Measurements from ENCODE around the gene CLCN1.

Gene CLCN1

GRCh38 chr7:143381427-143382125 is 65.7 kb downstream of the CLCN1 start:
- no peak for TF ChIP-seq CTCF (IDR thresholded peaks at IDR 0.05)
- H3K27ac ChIP-seq: peak overlapping the region; percentile 95 to 99
- peak; percentile 88 for DNase-seq (ENCODE audit: low spot score)

GRCh38 chr7:143382126-143382790 is 66.3 kb downstream of the CLCN1 start:
- no peak for TF ChIP-seq CTCF (IDR thresholded peaks at IDR 0.05)
- Histone ChIP-seq H3K4me3 (peak overlapping the region; percentile 79), H3K27ac (peak overlapping the region; percentile 95 to 99)
- DNase-seq (ENCODE audit: low spot score): no peak

More at GRCh38 chr7:143381427-143382125, 65.7 kb downstream of the CLCN1 start:
- H3K4me3 ChIP-seq: peak overlapping the region; percentile 79

- no peak for DNase-seq (ENCODE audit: low spot score)
- H3K4me3 ChIP-seq: peak overlapping the region; percentile 79
- TF ChIP-seq CTCF (IDR thresholded peaks at IDR 0.05): no peak
- H3K27ac ChIP-seq: peak overlapping the region; percentile 95 to 99
These were observed 67.1 kb downstream of the CLCN1 start for GRCh38 chr7:143382791-143383641.

- peak overlapping the region; percentile 79 for H3K4me3 ChIP-seq
- peak overlapping the region; percentile 95 to 99 for H3K27ac ChIP-seq
- no peak for TF ChIP-seq CTCF (IDR thresholded peaks at IDR 0.05)
- no peak for DNase-seq (ENCODE audit: low spot score)
These were observed 67.7 kb downstream of the CLCN1 start for GRCh38 chr7:143383642-143383957.

GRCh38 chr7:143384148-143384547 is 68.2 kb downstream of the CLCN1 start:
- DNase-seq (ENCODE audit: low spot score): peak; percentile 79
- Histone ChIP-seq H3K27ac (peak overlapping the region; percentile 95 to 99), H3K4me3 (peak overlapping the region; percentile 79)
- no peak for TF ChIP-seq CTCF (IDR thresholded peaks at IDR 0.05)

GRCh38 chr7:143384661-143385631 is 69.0 kb downstream of the CLCN1 start:
- no peak for DNase-seq (ENCODE audit: low spot score)
- Histone ChIP-seq H3K4me3 (peak overlapping the region; percentile 79), H3K27ac (peak overlapping the region; percentile 95 to 99)
- no peak for TF ChIP-seq CTCF (IDR thresholded peaks at IDR 0.05)
